Upper lobe of left lung (tissue), 4 donors: ENCODE results near the gene SAPCD2.

Experiments
- POLR2A ChIP-seq, 4 donors: fragments of 450-650 bp; IDR thresholded peaks; one replicate each; pipeline ENCODE4 v1.5.1; 2016 to 2017; ENCODE audit warnings: antibody characterized with exemption in 4 of 4, mild to moderate bottlenecking in 2 of 4
- POLR2AphosphoS5 ChIP-seq, 2 donors: sonication (generic); formaldehyde crosslinking; IDR thresholded peaks; one replicate each; pipeline ENCODE4 v1.5.1; 2017; ENCODE audit warnings: antibody characterized with exemption in 2 of 2
- TF ChIP-seq, protein P1 (sequence below), 6 experiments: fragments of 450-650 bp in 4 of 6; fragments of 200-600 bp in 2 of 6; sonication (generic) in 2 of 6; IDR thresholded peaks; one replicate each; pipeline ENCODE4 v1.5.1; 2016 to 2019; ENCODE audit warnings: antibody characterized with exemption in 6 of 6

- TF ChIP-seq, protein P1, sequence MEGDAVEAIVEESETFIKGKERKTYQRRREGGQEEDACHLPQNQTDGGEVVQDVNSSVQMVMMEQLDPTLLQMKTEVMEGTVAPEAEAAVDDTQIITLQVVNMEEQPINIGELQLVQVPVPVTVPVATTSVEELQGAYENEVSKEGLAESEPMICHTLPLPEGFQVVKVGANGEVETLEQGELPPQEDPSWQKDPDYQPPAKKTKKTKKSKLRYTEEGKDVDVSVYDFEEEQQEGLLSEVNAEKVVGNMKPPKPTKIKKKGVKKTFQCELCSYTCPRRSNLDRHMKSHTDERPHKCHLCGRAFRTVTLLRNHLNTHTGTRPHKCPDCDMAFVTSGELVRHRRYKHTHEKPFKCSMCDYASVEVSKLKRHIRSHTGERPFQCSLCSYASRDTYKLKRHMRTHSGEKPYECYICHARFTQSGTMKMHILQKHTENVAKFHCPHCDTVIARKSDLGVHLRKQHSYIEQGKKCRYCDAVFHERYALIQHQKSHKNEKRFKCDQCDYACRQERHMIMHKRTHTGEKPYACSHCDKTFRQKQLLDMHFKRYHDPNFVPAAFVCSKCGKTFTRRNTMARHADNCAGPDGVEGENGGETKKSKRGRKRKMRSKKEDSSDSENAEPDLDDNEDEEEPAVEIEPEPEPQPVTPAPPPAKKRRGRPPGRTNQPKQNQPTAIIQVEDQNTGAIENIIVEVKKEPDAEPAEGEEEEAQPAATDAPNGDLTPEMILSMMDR (IDR thresholded peaks at IDR 0.05) = no peak
- TF ChIP-seq POLR2A (IDR thresholded peaks at IDR 0.05) (no peak), POLR2AphosphoS5 (IDR thresholded peaks at IDR 0.05) (no peak)
Observed at GRCh38 chr9:137037483-137037882, 32.9 kb downstream of the SAPCD2 start.
